T-helper 1 cell treated with Interleukin-12 subunit alpha and Interleukin-12 subunit beta and Interleukin-4 antibody, amounts not matched to agents 30 μg/mL and 1 μg/mL, for 36 hours (primary cell): ENCODE data around the gene POU2F2.

Experiments used
- H3K27ac Mint-ChIP-seq: one replicate; pipeline ENCODE4 v1.8.0; 2021; ENCODE audit warnings: mild to moderate bottlenecking, mixed read lengths
- H3K27me3 Mint-ChIP-seq: one replicate; pipeline ENCODE4 v1.8.0; 2021; ENCODE audit warnings: low read depth, mixed read lengths
- H3K36me3 Mint-ChIP-seq: one replicate; pipeline ENCODE4 v1.8.0; 2021; ENCODE audit warnings: low read depth, mixed read lengths
- H3K4me1 Mint-ChIP-seq: one replicate; pipeline ENCODE4 v1.8.0; 2021; ENCODE audit warnings: low read depth, mixed read lengths
- H3K4me3 Mint-ChIP-seq: one replicate; pipeline ENCODE4 v1.8.0; 2021; ENCODE audit warnings: mild to moderate bottlenecking, moderate library complexity, mixed read lengths
- H3K9me3 Mint-ChIP-seq: one replicate; pipeline ENCODE4 v1.8.0; 2021; ENCODE audit warnings: mixed read lengths

POU2F2 gene

GRCh38 chr19:42132030-42132628, at the start of gene POU2F2:
POU2F2 (minus strand) TSS chr19:42132446; CDS start chr19:42132411, 35 bp downstream.
- Mint-ChIP-seq H3K4me1 (peaks cover 46% of the 10 kb centered on the region), H3K27me3 (no peaks in the 10 kb centered on the region), H3K27ac (peak within 1 kb of the TSS; percentile 72), H3K9me3 (no peaks in the 10 kb centered on the region), H3K4me3 (peak within 1 kb of the TSS; percentile 88), H3K36me3 (peaks cover 8% of the 10 kb centered on the region)

- H3K36me3 Mint-ChIP-seq: no peaks in the 10 kb centered on the region
- peaks cover 41% of the 10 kb centered on the region for H3K27me3 Mint-ChIP-seq
- H3K9me3 Mint-ChIP-seq: no peaks in the 10 kb centered on the region
- H3K4me3 Mint-ChIP-seq: no peak overlapping the region
- H3K27ac Mint-ChIP-seq: no peak overlapping the region
- H3K4me1 Mint-ChIP-seq: peaks cover 21% of the 10 kb centered on the region
Observed at GRCh38 chr19:42178791-42179674, 46.8 kb upstream of the POU2F2 start.

GRCh38 chr19:42177686-42178019, 45.4 kb upstream of the POU2F2 start:
- Mint-ChIP-seq H3K4me1 (peaks cover 14% of the 10 kb centered on the region), H3K9me3 (no peaks in the 10 kb centered on the region), H3K4me3 (no peak overlapping the region), H3K36me3 (no peaks in the 10 kb centered on the region), H3K27me3 (peaks cover 47% of the 10 kb centered on the region), H3K27ac (no peak overlapping the region)

- no peak overlapping the region for H3K27ac Mint-ChIP-seq
- no peaks in the 10 kb centered on the region for H3K9me3 Mint-ChIP-seq
- no peaks in the 10 kb centered on the region for H3K36me3 Mint-ChIP-seq
- H3K4me3 Mint-ChIP-seq: no peak overlapping the region
- peaks cover 9% of the 10 kb centered on the region for H3K4me1 Mint-ChIP-seq
- H3K27me3 Mint-ChIP-seq: peaks cover 43% of the 10 kb centered on the region
Observed at GRCh38 chr19:42176990-42177685, 44.9 kb upstream of the POU2F2 start.

GRCh38 chr19:42176649-42176989, 44.4 kb upstream of the POU2F2 start:
- H3K4me3 Mint-ChIP-seq: peak overlapping the region; percentile 95
- no peaks in the 10 kb centered on the region for H3K9me3 Mint-ChIP-seq
- peaks cover 38% of the 10 kb centered on the region for H3K27me3 Mint-ChIP-seq
- H3K4me1 Mint-ChIP-seq: peaks cover 10% of the 10 kb centered on the region
- no peaks in the 10 kb centered on the region for H3K36me3 Mint-ChIP-seq
- peak overlapping the region; percentile 69 for H3K27ac Mint-ChIP-seq

GRCh38 chr19:42175952-42176648, 43.9 kb upstream of the POU2F2 start:
- H3K27ac Mint-ChIP-seq: peak overlapping the region; percentile 69

GRCh38 chr19:42174958-42175734, 42.9 kb upstream of the POU2F2 start:
- H3K4me1 Mint-ChIP-seq: peaks cover 10% of the 10 kb centered on the region
- H3K9me3 Mint-ChIP-seq: no peaks in the 10 kb centered on the region
- peaks cover 36% of the 10 kb centered on the region for H3K27me3 Mint-ChIP-seq
- H3K4me3 Mint-ChIP-seq: peak overlapping the region; percentile 95
- H3K27ac Mint-ChIP-seq: no peak overlapping the region
- no peaks in the 10 kb centered on the region for H3K36me3 Mint-ChIP-seq

More at GRCh38 chr19:42175952-42176648, 43.9 kb upstream of the POU2F2 start:
- Mint-ChIP-seq H3K9me3 (no peaks in the 10 kb centered on the region), H3K4me1 (peaks cover 10% of the 10 kb centered on the region), H3K27me3 (peaks cover 38% of the 10 kb centered on the region), H3K4me3 (peak overlapping the region; percentile 95), H3K36me3 (no peaks in the 10 kb centered on the region)

- Mint-ChIP-seq H3K27ac (no peak overlapping the region), H3K4me1 (peaks cover 10% of the 10 kb centered on the region), H3K9me3 (no peaks in the 10 kb centered on the region), H3K4me3 (no peak overlapping the region), H3K36me3 (no peaks in the 10 kb centered on the region), H3K27me3 (peaks cover 31% of the 10 kb centered on the region)
Observed at GRCh38 chr19:42174188-42174587, 41.9 kb upstream of the POU2F2 start.

GRCh38 chr19:42173695-42174094, 41.4 kb upstream of the POU2F2 start:
- Mint-ChIP-seq H3K9me3 (no peaks in the 10 kb centered on the region), H3K4me3 (no peak overlapping the region), H3K27me3 (peaks cover 31% of the 10 kb centered on the region), H3K27ac (no peak overlapping the region), H3K4me1 (peaks cover 10% of the 10 kb centered on the region), H3K36me3 (no peaks in the 10 kb centered on the region)

- H3K36me3 Mint-ChIP-seq: no peaks in the 10 kb centered on the region
- no peaks in the 10 kb centered on the region for H3K9me3 Mint-ChIP-seq
- peaks cover 31% of the 10 kb centered on the region for H3K27me3 Mint-ChIP-seq
- no peak overlapping the region for H3K27ac Mint-ChIP-seq
- H3K4me3 Mint-ChIP-seq: no peak overlapping the region
- peaks cover 10% of the 10 kb centered on the region for H3K4me1 Mint-ChIP-seq
Observed at GRCh38 chr19:42172261-42172660, 40.0 kb upstream of the POU2F2 start.

GRCh38 chr19:42170715-42171114, 38.5 kb upstream of the POU2F2 start:
- Mint-ChIP-seq H3K9me3 (no peaks in the 10 kb centered on the region), H3K4me3 (no peak overlapping the region), H3K27me3 (peaks cover 28% of the 10 kb centered on the region)

GRCh38 chr19:42169486-42170413, 37.5 kb upstream of the POU2F2 start:
- Mint-ChIP-seq H3K36me3 (no peaks in the 10 kb centered on the region), H3K27ac (no peak overlapping the region), H3K27me3 (peaks cover 18% of the 10 kb centered on the region), H3K9me3 (no peaks in the 10 kb centered on the region), H3K4me3 (no peak overlapping the region), H3K4me1 (peaks cover 4% of the 10 kb centered on the region)

More at GRCh38 chr19:42170715-42171114, 38.5 kb upstream of the POU2F2 start:
- H3K36me3 Mint-ChIP-seq: no peaks in the 10 kb centered on the region
- H3K27ac Mint-ChIP-seq: no peak overlapping the region
- peaks cover 3% of the 10 kb centered on the region for H3K4me1 Mint-ChIP-seq

- Mint-ChIP-seq H3K36me3 (no peaks in the 10 kb centered on the region), H3K9me3 (no peaks in the 10 kb centered on the region), H3K4me3 (no peak overlapping the region), H3K27ac (no peak overlapping the region), H3K4me1 (peaks cover 4% of the 10 kb centered on the region), H3K27me3 (peaks cover 5% of the 10 kb centered on the region)
Observed at GRCh38 chr19:42168206-42168605, 36.0 kb upstream of the POU2F2 start.
